Measurements from ENCODE around the gene PTGFRN.

- TF ChIP-seq CTCF (conservative IDR thresholded peaks at IDR 0.05) (no peak), ZFX (IDR thresholded peaks at IDR 0.05) (no peak)
These were observed 101.6 kb downstream of the PTGFRN start for GRCh38 chr1:117011334-117011733.

Measured in C4-2B (cell line).